GM19468 (cell line): ENCODE measurements around the gene GPR152.
"Not testable (repeated sequence)": the region's sequence is repeated elsewhere in the genome, so short reads cannot be mapped to it uniquely, and the experiment has no call there.

Experiments
- ATAC-seq: cut with Tn5 transposase; IDR thresholded peaks from one replicate; pipeline ENCODE4 v1.9.1; 2021; ENCODE audit warnings: mild to moderate bottlenecking, moderate library complexity, moderate number of reproducible peaks; ENCODE audit not compliant: unreplicated experiment; ENCODE audit errors: extremely low read depth

The GPR152 gene

DNA sequence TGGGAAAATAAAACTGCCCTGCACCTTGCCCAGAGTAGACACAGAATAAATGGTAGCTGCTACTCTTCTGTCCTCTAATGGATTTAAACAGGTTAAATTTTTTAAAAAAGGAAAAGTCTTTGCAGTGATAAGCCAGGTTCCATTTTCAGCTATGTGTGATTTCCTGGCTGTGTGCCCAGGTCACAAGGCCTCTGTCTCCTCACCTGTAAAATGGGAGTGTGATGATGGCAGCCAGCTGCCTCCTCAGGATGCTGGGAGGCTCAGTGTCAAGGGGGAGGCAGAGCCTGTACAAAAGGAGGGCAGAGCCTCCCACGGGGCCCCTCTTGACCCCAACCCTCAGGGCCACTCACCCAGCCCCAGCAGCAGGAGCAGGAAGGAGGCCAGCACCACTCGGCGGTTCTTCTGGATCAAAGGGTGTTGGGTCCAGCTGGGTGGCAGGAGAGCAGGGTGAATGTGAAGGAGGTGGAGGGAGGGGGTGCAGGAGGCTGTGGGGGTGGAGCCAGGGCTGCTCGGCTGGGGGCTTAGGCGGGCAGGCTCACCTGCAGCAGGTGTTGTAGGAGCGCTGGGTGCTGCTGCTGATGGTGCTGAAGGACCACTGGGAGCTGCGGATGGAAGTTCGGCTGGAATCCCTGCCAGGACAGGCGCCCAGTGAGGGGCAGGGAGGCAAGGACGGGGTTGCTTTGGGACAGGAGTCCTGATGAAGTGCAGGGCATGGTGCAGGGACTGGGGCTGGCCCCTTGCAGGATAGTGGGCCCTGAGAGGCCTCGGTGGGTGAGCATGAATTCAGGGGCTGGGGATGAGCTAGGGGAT, 14.6 kb upstream of the GPR152 start:
- ATAC-seq: no peak

DNA sequence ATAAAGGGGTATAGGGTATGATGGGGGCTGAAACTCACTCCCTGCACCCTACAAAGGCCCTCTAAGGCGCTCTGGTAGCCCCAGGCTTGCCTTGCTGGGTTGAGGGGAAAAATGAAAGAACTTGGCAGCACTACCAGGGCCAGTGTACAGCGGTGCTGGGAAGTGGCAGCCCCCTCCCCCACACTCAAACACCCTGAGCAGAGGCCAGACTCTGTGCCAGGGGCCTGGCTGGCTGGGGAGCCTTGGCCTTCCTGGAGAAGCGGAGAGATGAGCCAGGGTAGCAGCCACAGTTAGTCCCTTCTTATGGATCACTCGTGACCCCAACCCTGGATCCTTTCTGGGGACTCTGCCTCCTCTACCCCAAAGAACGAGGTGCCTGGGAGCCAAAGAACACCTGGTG, 13.8 kb upstream of the GPR152 start:
- ATAC-seq: no peak

DNA sequence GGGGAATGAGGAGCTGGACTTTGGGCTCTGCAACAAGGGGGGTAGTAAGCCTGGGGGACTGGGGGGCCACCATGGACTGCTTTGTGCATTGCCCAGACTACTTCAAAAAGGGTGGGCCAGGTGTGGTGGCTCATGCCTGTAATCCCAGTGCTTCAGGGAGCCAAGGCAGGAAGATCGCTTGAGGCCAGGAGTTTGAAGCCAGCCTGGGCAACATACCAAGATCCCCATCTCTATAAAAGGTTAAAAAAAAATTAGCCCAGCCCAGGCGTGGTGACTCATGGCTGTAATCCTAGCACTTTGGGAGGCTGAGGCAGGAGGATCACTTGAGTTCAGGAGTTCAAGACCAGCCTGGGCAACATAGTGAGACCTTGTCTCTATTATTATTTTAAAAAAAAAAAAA, 13.0 kb upstream of the GPR152 start:
- ATAC-seq: not testable (repeated sequence)

DNA sequence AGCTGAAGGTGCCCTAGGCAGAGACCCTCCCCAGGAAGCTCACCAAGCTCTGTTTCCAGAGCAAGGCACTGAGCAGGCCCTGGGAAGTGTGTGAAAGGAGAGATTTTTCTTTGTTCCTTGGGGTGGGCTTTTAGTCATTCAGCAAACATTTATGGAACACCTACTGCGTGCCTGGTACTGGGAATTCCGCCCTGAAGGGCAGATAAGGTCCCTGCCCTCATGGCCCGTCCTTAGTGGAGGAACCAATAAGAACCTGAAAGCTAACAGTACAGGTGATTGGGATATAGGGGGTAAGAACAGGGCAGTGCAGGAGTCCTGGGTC, 12.6 kb upstream of the GPR152 start:
- ATAC-seq: no peak

DNA sequence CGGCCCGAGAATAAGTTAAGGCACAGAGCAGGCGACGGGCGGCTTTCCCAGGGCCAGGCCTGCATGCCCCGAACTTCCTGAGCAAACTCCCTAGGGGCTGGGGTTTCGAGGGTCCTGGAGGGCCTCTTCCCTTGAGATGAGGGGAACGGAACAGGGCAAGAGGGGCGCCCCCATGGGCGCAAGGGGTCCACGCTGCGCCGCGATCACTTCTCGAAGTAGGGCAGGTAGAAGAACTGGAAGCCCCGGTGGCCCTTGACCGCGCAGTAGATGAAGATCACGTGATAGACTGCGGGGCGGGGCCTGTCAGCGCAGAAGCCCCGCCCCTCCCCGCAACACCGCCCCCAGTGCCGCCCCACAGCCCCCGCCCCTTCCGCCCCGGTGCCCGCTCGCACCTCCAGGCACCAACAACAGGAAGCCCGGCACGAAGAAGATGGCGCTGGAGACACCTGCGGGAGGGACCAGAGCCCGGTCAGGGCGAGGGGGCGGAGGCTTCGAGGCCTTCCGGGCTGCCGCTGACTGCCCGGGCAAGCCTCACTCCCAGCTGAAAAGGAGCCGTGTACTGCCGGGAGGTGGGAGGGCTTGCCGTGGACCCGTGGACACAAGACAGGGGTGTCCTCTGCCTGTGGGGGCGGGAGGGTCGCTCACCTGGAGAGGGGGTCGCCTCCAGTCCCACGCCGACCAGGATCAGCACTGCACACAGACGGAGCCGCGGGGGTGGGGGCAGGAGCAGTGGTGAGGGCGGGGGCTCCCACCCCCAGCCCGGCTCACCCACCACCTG, 12.1 kb upstream of the GPR152 start:
- ATAC-seq: no peak

GRCh38 chr11:67463680-67464410, 11.3 kb upstream of the GPR152 start:
- ATAC-seq: no peak

GRCh38 chr11:67463186-67463585, 10.7 kb upstream of the GPR152 start:
- no peak for ATAC-seq

DNA sequence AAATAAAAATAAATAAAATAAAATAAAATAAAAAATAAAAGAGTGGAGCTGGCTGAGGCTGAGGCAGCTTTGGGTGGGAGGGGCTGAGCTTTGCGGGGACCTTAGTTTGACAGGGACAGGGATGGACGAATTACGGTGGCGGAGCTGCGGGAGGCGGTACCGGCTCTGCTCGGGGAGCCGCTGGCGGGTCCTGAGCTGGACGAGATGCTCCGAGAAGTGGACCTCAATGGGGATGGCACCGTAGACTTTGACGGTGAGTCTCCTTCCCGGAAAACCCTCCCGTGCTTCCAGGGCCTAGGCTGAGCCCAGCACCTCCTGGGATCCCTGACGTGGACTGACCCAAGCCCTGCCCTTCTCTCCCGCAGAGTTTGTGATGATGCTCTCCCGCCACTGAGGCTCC, 5.7 kb upstream of the GPR152 start:
- no peak for ATAC-seq

DNA sequence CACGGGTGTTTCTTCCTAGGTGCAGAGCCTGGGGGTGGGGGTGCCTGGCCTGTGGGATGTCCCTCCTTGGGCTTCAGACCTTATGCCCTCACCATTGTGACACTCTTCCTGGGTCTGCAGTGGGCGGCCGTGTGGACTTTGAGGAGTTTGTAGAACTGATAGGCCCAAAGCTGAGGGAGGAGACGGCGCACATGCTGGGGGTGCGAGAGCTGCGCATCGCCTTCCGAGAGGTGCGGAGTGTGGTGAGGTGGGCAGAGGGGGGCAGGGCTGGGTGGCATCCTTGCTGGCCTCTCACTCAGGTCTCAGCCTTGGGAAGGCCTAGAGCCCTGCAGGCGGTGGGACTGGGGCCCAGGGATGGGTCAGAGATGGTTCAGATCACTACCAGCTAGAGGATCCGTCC, 4.9 kb upstream of the GPR152 start:
- no peak for ATAC-seq

GRCh38 chr11:67456068-67456705, 3.7 kb upstream of the GPR152 start:
- ATAC-seq: no peak

DNA sequence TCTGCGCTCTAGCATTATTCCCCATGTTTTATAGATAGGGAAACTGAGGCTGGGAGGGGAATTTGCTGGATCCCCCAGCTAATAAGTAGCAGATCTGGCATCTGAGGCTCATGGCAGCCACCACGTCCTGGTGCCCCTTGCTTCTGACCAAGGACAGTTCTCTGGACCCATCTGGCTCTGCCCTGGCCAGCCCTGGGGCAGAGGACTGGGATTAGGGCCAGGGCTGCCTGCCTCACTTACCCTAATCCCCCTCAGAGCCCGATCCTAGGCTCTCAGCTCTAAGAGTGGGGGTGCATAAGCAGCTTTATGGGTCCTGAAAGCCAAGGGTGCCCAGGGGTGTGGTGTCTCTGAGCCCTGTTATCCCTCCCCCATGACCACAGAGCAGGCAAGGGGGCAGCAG, 2.5 kb upstream of the GPR152 start, which contains the start of gene CABP4:
CABP4 (plus strand) TSS at position 301 of the 400 bp plus-strand sequence; CDS start at position 371, 70 bp downstream.
- ATAC-seq: no peak

GRCh38 chr11:67453816-67454732, 1.5 kb upstream of the GPR152 start:
- no peak for ATAC-seq

- ATAC-seq: no peak
These were observed 912 bp downstream of the GPR152 start for GRCh38 chr11:67451658-67451976.

DNA sequence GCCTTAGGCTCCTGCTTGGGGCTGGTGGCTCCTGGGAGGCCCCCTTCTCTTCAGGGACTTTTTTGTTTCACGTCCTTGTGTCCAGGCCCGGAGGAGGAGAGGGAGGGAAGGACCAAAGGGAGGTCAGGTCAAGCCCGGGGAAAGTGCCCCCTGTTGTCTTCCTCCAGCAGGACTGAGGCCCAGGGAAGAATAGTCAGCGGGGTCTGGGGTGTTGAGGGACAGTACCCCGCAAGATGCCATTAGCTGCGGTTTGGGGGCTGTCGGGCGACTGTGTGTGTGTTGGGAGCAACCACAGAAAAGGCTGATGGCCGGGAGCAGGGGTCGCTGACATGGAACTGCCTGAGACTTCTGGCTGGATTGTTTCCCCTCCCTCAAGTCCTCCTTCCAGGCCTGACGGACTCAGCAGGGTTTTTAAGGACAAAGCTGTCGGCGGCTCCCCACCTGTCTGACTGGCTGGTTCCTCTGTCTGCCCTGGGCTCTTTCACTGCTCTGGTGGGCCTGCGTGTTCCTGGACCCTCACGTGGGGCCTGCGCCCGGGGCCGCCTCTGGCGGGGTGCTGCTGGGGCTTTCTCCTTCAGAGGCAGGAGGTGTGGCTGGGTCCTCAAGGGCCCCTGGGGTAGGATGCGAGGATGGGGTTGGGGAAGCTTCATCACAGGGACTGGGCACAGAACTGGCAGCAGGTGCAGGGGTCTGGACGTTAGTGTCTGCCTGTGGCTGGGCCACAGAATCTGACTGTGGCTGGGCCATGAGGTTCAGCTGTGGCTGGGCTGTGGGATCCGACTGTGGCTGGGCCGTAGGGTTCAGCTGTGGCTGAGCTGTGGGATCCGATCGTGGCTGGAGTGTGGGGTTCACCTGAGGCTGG, 1.5 kb downstream of the GPR152 start:
- no peak for ATAC-seq

DNA sequence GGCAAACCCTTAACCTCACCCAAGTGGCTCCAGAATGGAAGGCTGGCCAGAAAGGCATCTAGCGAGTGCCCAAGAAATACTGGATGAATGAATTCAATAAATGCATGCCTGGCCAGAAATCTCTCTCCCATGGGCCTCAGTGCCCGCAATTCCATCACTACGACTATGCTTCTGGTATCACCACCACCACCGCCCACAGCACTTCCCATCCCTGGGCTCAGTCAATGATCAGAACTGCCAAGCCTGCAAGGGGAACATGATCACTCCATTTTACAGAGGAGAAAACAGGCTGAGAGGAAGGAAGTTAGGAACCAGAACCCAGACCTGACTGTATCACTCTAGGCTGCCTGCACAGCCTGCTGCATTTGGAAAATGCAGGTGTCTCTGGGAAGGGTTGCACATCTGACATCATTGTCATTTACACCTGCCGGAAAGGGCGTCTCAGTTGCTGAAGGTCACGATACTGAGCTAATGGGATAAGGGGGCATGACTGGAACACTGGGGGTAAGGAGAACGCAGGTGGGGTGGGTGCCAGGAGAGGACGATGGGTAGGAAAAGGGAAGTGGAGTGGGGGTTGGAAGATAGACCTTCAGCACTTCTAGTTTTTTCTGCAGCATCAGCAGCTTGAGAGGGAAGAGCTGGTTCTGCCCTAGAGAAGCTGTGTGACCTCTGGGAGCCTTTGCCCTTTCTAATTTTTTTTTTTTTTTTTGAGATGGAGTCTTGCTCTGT, 3.2 kb downstream of the GPR152 start:
- no peak for ATAC-seq

- ATAC-seq: no peak
These were observed 4.3 kb downstream of the GPR152 start for GRCh38 chr11:67448220-67448609.

- no peak for ATAC-seq
These were observed 7.0 kb downstream of the GPR152 start for GRCh38 chr11:67445515-67445914.
